ENCODE data around the gene FAM25G. TPM values are rescaled to one million over a fixed set of nuclear protein-coding genes. Genes with fewer than 3 reads are reported as not detected.
"Not testable (repeated sequence)": the region's sequence is repeated elsewhere in the genome, so short reads cannot be mapped to it uniquely, and the experiment has no call there.

Gene FAM25G
- total RNA-seq, result 100 to 1,000 TPM in 1 of 4 donors, 10 to 100 TPM in 3; 41.4 to 115 (median 85.8) TPM

GRCh38 chr10:47491600-47491999, at the start of gene FAM25G:
TSS of gene FAM25G (minus strand) at chr10:47491700. CDS start at chr10:47491674, 26 bp downstream.
- DNase-seq (ENCODE audit: low spot score in 2 of 2); H3K4me3 ChIP-seq (ENCODE audit: low read depth, poor library complexity, severe bottlenecking); intact Hi-C loops (cut with DNase I; ENCODE audit: low total_unique reads): not testable (repeated sequence)
- WGBS, 2 donors, result no CpG with 5 or more reads among the region's 9 CpGs

DNA sequence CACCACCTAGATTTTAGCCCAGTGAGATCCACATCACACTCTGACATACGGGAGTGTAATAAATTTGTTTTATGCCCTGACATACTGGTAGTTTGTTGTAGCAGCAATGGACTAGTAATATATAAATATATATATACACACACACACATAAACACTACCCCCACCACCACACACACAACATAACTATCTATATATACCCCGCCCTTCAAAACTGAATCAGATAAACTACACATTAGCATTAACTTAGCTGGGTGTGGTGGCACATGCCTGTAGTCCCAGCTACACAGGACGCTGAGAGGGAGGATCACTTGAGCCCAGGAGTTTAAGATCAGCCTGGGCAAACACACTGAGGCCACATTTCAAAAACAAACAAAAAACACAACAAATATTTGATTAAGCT, 44.9 kb upstream of the FAM25G start:
- H3K4me3 ChIP-seq (ENCODE audit: low read depth, poor library complexity, severe bottlenecking); intact Hi-C loops (cut with DNase I; ENCODE audit: low total_unique reads); DNase-seq (ENCODE audit: low spot score in 2 of 2): not testable (repeated sequence)
- 49% methylated on average over 2 of the region's 3 CpGs; no CpG with 5 or more reads in 1 of the 2 donors for WGBS, 2 donors

- H3K4me3 ChIP-seq (ENCODE audit: low read depth, poor library complexity, severe bottlenecking); DNase-seq (ENCODE audit: low spot score in 2 of 2); intact Hi-C loops (cut with DNase I; ENCODE audit: low total_unique reads): not testable (repeated sequence)
- WGBS, 2 donors, result no CpG with 5 or more reads among the region's 20 CpGs
Observed at GRCh38 chr10:47523475-47523874, 32.0 kb upstream of the FAM25G start, which contains the start of gene AGAP9. TSS of gene AGAP9 (minus strand) at chr10:47523638. CDS start at chr10:47523526, 112 bp downstream.

DNA sequence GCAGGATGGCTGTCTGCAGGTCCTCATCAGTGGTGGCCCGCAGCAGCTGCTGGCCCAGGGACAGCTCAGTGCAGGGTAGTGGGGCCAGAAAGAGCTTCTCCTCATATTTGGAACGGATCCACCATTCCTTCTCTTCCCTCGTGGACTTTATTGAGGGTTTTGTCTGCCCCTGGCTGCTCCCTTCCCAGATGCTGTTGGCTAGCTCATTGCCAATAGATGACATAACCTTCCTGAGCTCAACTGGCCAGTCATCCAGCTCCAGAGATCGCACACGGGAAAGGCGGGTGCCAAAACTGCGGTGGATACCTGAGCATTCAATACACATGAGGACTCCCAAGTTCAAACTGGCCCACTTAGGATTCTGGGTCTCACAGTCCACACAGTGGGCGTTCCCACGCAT, 10.8 kb upstream of the FAM25G start:
- DNase-seq (ENCODE audit: low spot score in 2 of 2); intact Hi-C loops (cut with DNase I; ENCODE audit: low total_unique reads); H3K4me3 ChIP-seq (ENCODE audit: low read depth, poor library complexity, severe bottlenecking): not testable (repeated sequence)
- WGBS, 2 donors, result 61 to 83% methylated on average over 6 of the region's 9 CpGs

GRCh38 chr10:47494226-47494625, 2.7 kb upstream of the FAM25G start:
- 0% methylated on average over 1 of the region's 6 CpGs; no CpG with 5 or more reads in 1 of the 2 donors for WGBS, 2 donors
- intact Hi-C loops (cut with DNase I; ENCODE audit: low total_unique reads); DNase-seq (ENCODE audit: low spot score in 2 of 2); H3K4me3 ChIP-seq (ENCODE audit: low read depth, poor library complexity, severe bottlenecking): not testable (repeated sequence)

- H3K4me3 ChIP-seq (ENCODE audit: low read depth, poor library complexity, severe bottlenecking); intact Hi-C loops (cut with DNase I; ENCODE audit: low total_unique reads): not testable (repeated sequence)
- no CpG with 5 or more reads among the region's 7 CpGs for WGBS, 2 donors
- DNase-seq (ENCODE audit: low spot score in 2 of 2), result peak in 1 of 2 donors; percentile 17
Observed at GRCh38 chr10:47489630-47490029, 1.9 kb downstream of the FAM25G start.

DNA sequence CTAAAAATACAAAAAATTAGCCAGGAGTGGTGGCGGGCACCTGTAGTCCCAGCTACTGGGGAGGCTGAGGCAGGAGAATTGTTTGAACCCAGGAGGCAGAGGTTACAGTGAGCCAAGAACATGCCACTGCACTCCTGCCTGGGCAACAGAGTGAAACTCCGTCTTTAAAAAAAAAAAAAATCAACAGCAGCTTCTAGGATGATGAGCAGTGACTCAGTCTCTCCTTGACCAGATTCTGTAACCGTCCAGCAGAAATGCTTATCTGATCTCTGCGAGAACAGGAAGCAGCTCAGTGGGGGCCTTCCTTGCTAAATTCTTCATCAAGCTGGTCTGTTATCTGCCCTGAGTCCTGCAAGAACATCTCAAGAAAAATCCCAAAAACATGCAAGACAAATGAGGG, 5.6 kb downstream of the FAM25G start:
- WGBS, 2 donors, result 41 to 86% methylated on average over 1 to 4 of the region's 4 CpGs
- intact Hi-C loops (cut with DNase I; ENCODE audit: low total_unique reads); H3K4me3 ChIP-seq (ENCODE audit: low read depth, poor library complexity, severe bottlenecking): not testable (repeated sequence)
- peak in 1 of 2 donors; percentile 17 for DNase-seq (ENCODE audit: low spot score in 2 of 2)

DNA sequence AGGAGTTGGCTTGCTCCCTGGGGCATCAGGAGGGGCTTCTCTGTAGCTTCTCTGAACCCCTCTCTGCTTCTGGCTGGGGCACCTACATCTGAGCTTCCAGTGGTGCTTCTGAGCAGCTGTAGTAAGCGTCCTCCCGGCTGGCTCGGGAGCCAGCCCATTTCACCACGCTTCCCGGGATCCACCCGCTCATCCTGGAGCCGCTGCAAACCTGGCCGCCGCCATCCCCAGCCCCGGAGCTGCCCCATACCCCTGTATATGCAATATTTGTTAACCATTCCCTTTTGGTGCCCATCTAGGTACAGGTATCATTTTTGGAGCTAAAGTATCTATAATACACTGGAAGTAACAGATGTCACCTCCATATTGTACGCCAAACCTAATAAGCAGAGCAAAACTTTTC, 6.7 kb downstream of the FAM25G start:
- DNase-seq (ENCODE audit: low spot score in 2 of 2), result peak in 1 of 2 donors; percentile 60
- H3K4me3 ChIP-seq (ENCODE audit: low read depth, poor library complexity, severe bottlenecking); intact Hi-C loops (cut with DNase I; ENCODE audit: low total_unique reads): not testable (repeated sequence)
- 93 to 98% methylated on average over 1 to 5 of the region's 11 CpGs for WGBS, 2 donors

- WGBS, 2 donors, result 60 to 100% methylated on average over 1 to 5 of the region's 11 CpGs
- DNase-seq (ENCODE audit: low spot score in 2 of 2); intact Hi-C loops (cut with DNase I; ENCODE audit: low total_unique reads); H3K4me3 ChIP-seq (ENCODE audit: low read depth, poor library complexity, severe bottlenecking): not testable (repeated sequence)
Observed at GRCh38 chr10:47483923-47484322, 7.6 kb downstream of the FAM25G start, which contains the start of gene ANXA8. TSS of gene ANXA8 (minus strand) at chr10:47484115. CDS start at chr10:47483933, 182 bp downstream.

GRCh38 chr10:47482367-47482766, 9.1 kb downstream of the FAM25G start:
- H3K4me3 ChIP-seq (ENCODE audit: low read depth, poor library complexity, severe bottlenecking); DNase-seq (ENCODE audit: low spot score in 2 of 2); intact Hi-C loops (cut with DNase I; ENCODE audit: low total_unique reads): not testable (repeated sequence)
- WGBS, 2 donors, result no CpG with 5 or more reads among the region's 1 CpG

DNA sequence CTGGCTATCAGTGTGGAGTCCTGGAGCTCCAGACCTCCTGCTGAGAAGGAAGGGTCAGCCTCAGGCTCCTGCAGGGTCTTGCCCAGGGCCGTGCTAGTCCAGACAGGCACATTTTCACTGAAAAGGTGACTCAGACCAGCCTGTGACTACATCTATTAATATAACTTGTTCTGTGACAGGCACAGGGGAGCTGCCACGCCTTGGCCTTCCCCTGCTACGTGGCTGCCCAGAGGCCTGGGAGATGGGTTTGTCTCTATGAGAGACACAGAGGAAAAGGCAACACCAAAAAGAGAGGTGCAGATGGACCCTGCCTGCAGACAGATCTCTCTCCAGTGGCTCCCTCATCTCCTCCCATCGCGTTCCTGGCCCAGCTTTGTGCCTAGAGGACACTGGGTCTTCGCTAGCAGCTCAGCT, 9.7 kb downstream of the FAM25G start:
- intact Hi-C loops (cut with DNase I; ENCODE audit: low total_unique reads); DNase-seq (ENCODE audit: low spot score in 2 of 2); H3K4me3 ChIP-seq (ENCODE audit: low read depth, poor library complexity, severe bottlenecking): not testable (repeated sequence)
- WGBS, 2 donors, result 58% methylated on average over 2 of the region's 6 CpGs; no CpG with 5 or more reads in 1 of the 2 donors

DNA sequence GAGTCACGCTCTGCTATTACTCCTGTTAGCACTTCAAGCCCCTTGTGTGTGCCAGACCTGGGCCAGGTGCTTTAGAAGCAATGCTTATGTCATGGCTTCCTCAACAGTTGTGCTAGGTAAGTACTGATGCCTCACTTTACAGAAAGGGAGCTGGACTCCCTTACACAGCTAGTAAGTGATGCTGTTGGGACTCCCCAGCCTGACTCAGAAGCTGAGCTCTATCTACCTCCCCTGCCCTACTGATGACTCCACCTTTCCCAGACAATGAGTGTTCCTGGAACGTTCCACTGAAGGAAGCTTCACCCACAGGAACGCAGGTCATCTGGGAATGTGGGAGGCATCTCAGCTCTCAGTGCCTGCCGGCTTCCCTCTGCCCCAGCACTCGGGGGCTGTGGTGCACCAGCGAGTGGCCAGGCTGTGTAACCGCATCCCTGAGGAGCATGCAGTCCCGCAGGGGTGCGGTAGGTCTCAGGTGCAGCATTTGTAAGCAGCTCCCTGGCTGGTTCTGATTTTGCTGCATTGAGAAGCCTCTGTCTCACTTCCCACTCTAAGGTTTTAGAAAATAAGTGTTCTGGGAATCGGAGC, 10.2 kb downstream of the FAM25G start:
- DNase-seq (ENCODE audit: low spot score in 2 of 2); intact Hi-C loops (cut with DNase I; ENCODE audit: low total_unique reads); H3K4me3 ChIP-seq (ENCODE audit: low read depth, poor library complexity, severe bottlenecking): not testable (repeated sequence)
- WGBS, 2 donors, result no CpG with 5 or more reads among the region's 10 CpGs

DNA sequence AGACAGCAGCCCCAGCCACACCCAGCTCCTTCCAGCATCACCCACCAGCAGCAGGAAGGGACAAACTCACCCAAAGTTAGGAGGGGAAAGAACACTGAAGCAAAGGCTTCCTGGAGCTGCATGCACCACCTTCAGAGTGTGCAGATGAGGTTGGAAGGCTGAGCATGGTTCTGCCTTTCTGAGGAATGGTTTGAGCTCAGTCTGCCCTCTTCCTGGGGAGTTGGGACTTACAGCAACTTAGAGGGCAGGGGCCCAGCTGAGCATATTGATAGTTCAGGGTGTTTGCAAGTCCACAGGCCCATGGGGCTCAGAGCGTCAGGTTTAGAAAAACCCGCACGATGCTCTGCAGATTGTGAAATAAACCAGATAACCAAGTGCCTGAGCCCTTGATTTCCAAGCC, 11.4 kb downstream of the FAM25G start:
- H3K4me3 ChIP-seq (ENCODE audit: low read depth, poor library complexity, severe bottlenecking); intact Hi-C loops (cut with DNase I; ENCODE audit: low total_unique reads); DNase-seq (ENCODE audit: low spot score in 2 of 2): not testable (repeated sequence)
- no CpG with 5 or more reads among the region's 3 CpGs for WGBS, 2 donors

GRCh38 chr10:47478114-47478513, 13.4 kb downstream of the FAM25G start:
- H3K4me3 ChIP-seq (ENCODE audit: low read depth, poor library complexity, severe bottlenecking); DNase-seq (ENCODE audit: low spot score in 2 of 2); intact Hi-C loops (cut with DNase I; ENCODE audit: low total_unique reads): not testable (repeated sequence)
- WGBS, 2 donors, result 57% methylated on average over 3 of the region's 5 CpGs; no CpG with 5 or more reads in 1 of the 2 donors

DNA sequence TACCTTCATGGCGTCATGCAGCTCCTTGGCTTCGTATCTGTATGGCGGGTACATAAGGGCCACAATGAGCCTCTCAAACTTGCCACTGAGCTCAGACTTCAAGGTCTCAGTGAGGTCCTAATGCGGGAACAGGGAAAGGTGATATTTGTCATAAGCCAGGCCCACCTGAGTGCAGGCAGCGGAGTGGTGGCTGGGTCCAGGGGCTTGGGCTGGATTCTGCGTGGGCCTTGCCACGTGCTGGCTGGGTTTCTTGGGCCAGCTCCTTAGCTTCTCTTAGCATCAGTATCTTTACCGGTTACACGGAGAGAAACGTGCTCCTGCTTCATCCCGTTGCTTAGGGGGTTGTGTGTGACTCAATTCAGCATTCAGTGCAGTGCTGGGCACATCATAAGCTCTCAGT, 14.4 kb downstream of the FAM25G start:
- H3K4me3 ChIP-seq (ENCODE audit: low read depth, poor library complexity, severe bottlenecking); intact Hi-C loops (cut with DNase I; ENCODE audit: low total_unique reads); DNase-seq (ENCODE audit: low spot score in 2 of 2): not testable (repeated sequence)
- 97% methylated on average over 9 of the region's 11 CpGs; no CpG with 5 or more reads in 1 of the 2 donors for WGBS, 2 donors

All from lower leg skin (tissue), 4 donors.